GM10266 (cell line): Measurements from ENCODE around the gene CARHSP1.

ENCODE experiments used
- DNase-seq: peaks from one replicate; pipeline ENCODE4 v3.0.0; 2012; ENCODE audit errors: extremely low spot score
- CTCF ChIP-seq: IDR thresholded peaks from 2 replicates; pipeline ENCODE4 v1.5.1; 2012; ENCODE audit warnings: mild to moderate bottlenecking, low read depth; ENCODE audit not compliant: control insufficient read depth, insufficient read depth; ENCODE audit errors: missing control alignments

The CARHSP1 gene

DNA sequence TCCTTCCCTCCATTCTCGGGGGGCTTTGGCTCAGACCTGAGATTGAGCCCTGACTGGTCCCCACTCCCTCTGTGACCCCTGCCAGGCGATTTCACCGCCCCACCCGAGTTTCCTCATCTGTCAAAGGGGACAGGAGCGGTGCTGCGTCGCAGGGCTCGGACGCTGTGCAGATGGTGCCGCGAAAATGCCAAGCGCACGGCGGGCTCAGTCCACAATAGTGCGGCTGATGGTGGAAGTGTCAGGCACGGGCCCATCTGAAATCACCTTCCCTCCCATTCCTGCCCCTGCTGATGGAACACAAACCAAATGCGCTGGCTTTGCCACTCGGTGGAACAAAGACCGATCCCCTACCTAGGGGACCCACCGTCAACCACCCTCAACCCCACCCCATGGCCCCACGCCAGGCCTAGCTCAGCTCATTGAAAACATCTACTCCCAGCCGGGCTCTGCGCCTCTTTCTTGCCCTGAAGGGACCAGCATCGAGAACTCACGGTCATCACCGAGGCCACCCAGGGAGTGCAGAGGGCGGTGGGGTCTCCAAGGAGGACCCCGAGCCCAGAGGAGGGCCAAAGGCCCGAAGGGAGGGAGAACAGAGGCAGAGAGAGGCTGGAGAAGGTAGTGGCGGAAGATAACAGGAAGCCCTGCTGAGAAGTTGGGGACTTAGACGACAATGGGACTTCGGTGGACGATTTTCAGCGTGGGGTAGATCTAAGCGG is 1.4 kb downstream of the CARHSP1 start:
- no peak for TF ChIP-seq CTCF
- DNase-seq = peak; percentile 43

DNA sequence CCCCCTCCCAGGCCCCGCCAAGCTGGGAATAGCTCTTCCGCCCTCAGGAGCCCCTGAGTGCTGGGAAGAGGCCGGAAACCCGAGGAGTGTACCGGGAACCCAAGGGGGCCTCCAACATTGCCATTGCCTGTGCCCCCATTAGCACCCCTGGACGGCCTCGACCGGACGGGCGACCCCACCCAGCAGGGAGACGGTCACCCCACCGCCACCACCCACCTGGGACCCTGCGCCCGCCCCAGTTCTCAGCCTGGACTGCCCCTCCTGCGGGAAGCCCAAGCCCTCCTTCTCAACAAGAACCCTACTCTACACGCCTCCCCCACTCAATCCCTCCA is 2.0 kb downstream of the CARHSP1 start:
- no peak for TF ChIP-seq CTCF
- no peak for DNase-seq

GRCh38 chr16:8866118-8866883 is 2.5 kb downstream of the CARHSP1 start:
- no peak for TF ChIP-seq CTCF
- DNase-seq = no peak

GRCh38 chr16:8865145-8865882 is 3.5 kb downstream of the CARHSP1 start:
- DNase-seq = no peak
- TF ChIP-seq CTCF = no peak

GRCh38 chr16:8864480-8865110 is 4.2 kb downstream of the CARHSP1 start:
- DNase-seq = no peak
- TF ChIP-seq CTCF = no peak

DNA sequence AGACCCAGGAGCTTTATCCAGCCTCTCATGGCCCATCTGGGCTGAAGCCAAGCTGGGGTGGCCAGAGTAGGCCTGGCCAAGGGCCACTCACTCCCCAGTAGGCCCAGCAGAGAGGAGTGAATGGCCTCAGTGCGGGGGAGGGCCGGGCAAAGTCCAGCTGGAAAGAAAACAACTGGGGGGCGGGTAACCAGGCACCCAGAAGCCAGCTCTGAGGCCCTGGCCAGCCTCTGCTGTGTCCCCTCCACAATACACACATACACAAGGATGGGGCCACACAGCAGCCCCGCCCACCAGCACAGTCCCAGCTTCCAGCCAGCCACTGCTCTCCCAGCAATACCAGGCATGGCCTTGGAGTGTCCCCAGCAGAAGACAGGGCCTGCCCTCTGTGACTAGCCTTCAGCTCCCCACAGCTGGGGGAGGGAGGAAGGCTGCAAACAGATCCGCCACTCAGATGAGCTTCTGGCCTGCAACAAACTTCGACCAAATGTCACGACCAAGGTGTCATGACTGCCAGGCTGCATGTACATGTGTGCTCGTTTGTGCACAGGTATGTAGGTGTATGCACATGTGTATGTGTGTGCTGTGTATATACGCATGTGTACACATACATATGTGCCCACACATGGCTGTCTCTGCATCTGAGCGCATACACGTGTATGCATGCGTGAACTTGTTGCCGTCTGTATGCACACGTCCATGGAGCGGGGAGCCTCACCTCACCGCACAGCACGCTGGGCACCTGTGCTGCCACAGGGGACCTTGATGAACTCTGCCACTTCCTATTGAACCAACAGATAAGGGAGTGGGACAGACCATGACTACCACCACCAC is 5.0 kb downstream of the CARHSP1 start:
- DNase-seq = no peak
- no peak for TF ChIP-seq CTCF
